D721Med (cell line): ENCODE results near the gene KRTAP10-7.

ENCODE experiments used
- DNase-seq: peaks from one replicate; pipeline ENCODE4 v3.0.0; 2011; ENCODE audit warnings: low spot score; ENCODE audit not compliant: insufficient read length
- FAIRE-seq: peaks from 2 replicates; lab custom pipeline; 2011; peaks lifted over from hg19 to GRCh38; lab: Jason Lieb, UNC
- CTCF ChIP-seq: IDR thresholded peaks from 2 replicates; pipeline ENCODE4 v1.5.1; 2012; ENCODE audit warnings: mild to moderate bottlenecking, control low read depth; ENCODE audit not compliant: insufficient read depth; ENCODE audit errors: missing control alignments

Gene KRTAP10-7

GRCh38 chr21:44617071-44617501, 16.7 kb downstream of the KRTAP10-7 start:
- DNase-seq (no peak), FAIRE-seq (no peak)
- TF ChIP-seq CTCF, result no peak

- DNase-seq (no peak), FAIRE-seq (no peak)
- TF ChIP-seq CTCF, result peak; percentile 8
Measured at GRCh38 chr21:44618504-44618903, 18.1 kb downstream of the KRTAP10-7 start.

GRCh38 chr21:44618909-44619308, 18.5 kb downstream of the KRTAP10-7 start:
- DNase-seq, result no peak
- no peak for FAIRE-seq
- no peak for TF ChIP-seq CTCF

GRCh38 chr21:44619886-44620285, 19.5 kb downstream of the KRTAP10-7 start:
- no peak for TF ChIP-seq CTCF
- FAIRE-seq, result no peak
- no peak for DNase-seq

GRCh38 chr21:44623575-44623974, 23.2 kb downstream of the KRTAP10-7 start:
- DNase-seq (no peak), FAIRE-seq (no peak)
- TF ChIP-seq CTCF, result no peak

- FAIRE-seq (no peak), DNase-seq (no peak)
- TF ChIP-seq CTCF, result no peak
Measured at GRCh38 chr21:44625756-44626155, 25.4 kb downstream of the KRTAP10-7 start.

GRCh38 chr21:44626262-44626661, 25.9 kb downstream of the KRTAP10-7 start:
- DNase-seq (no peak), FAIRE-seq (no peak)
- no peak for TF ChIP-seq CTCF
